ENCODE results near the gene BBS9.

BBS9 gene

GRCh38 chr7:33446551-33446950 is 317.2 kb downstream of the BBS9 start:
- Histone ChIP-seq H2BK12ac (ENCODE audit: low read length in 2 of 2) (no peak overlapping the region), H4K8ac (ENCODE audit: low read length) (no peak overlapping the region), H2BK15ac (ENCODE audit: low read depth, poor library complexity, severe bottlenecking) (no peak overlapping the region), H3K23ac (ENCODE audit: low read length in 2 of 2) (no peak overlapping the region), H3K27me3 (ENCODE audit: control insufficient read depth in 1 of 2, insufficient read depth in 1 of 2, low read length in 2 of 2) (no peaks in the 10 kb centered on the region), H2BK120ac (ENCODE audit: low read depth, low read length) (no peak overlapping the region), H3K9me3 (ENCODE audit: control insufficient read depth, low read length) (no peaks in the 10 kb centered on the region), H3K18ac (ENCODE audit: low read depth in 1 of 2, low read length in 2 of 2) (no peak overlapping the region), H2AK5ac (ENCODE audit: low read length, severe bottlenecking) (no peak overlapping the region), H3K4ac (ENCODE audit: low read depth in 1 of 2, low read length in 2 of 2) (no peak overlapping the region), H3K4me2 (ENCODE audit: low read length, poor library complexity, severe bottlenecking) (no peak overlapping the region), H3K4me3 (ENCODE audit: insufficient read depth in 1 of 2, low read depth in 1 of 2, low read length in 2 of 2) (no peak overlapping the region), H3K9ac (ENCODE audit: low read length) (no peak overlapping the region), H4K91ac (ENCODE audit: low read length) (no peak overlapping the region), H3K4me1 (ENCODE audit: control insufficient read depth, insufficient read depth, low read depth, low read length) (no peaks in the 10 kb centered on the region), H3K79me1 (replicated peaks; ENCODE audit: low read length, poor library complexity, severe bottlenecking) (no peaks in the 10 kb centered on the region), H2BK5ac (ENCODE audit: low read depth, low read length, poor library complexity, severe bottlenecking) (no peak overlapping the region), H3K27ac (ENCODE audit: low read length, poor library complexity, severe bottlenecking) (no peak overlapping the region), H2AFZ (ENCODE audit: low read depth, low read length) (no peak overlapping the region), H3K36me3 (ENCODE audit: control insufficient read depth in 1 of 2, insufficient read depth in 2 of 2, low read depth in 1 of 2, low read length in 2 of 2) (no peaks in the 10 kb centered on the region), H3K14ac (ENCODE audit: low read length in 2 of 2) (no peak overlapping the region)
- no peak for DNase-seq
- WGBS: 88% methylated on average over 3 of the region's 3 CpGs

- no peaks in the 10 kb centered on the region for H3K27me3 ChIP-seq (ENCODE audit: control insufficient read depth in 1 of 2, insufficient read depth in 1 of 2, low read length in 2 of 2)
- H2BK15ac ChIP-seq (ENCODE audit: low read depth, poor library complexity, severe bottlenecking): no peak overlapping the region
- no peak overlapping the region for H3K4me2 ChIP-seq (ENCODE audit: low read length, poor library complexity, severe bottlenecking)
- H3K18ac ChIP-seq (ENCODE audit: low read depth in 1 of 2, low read length in 2 of 2): peak overlapping the region in 1 of 2 experiments; percentile 6
- no peak overlapping the region for H2BK12ac ChIP-seq (ENCODE audit: low read length in 2 of 2)
- no peaks in the 10 kb centered on the region for H3K79me1 ChIP-seq (replicated peaks; ENCODE audit: low read length, poor library complexity, severe bottlenecking)
- no peak for DNase-seq
- no peak overlapping the region for H4K8ac ChIP-seq (ENCODE audit: low read length)
- 91% methylated on average over 6 of the region's 6 CpGs for WGBS
- H3K4ac ChIP-seq (ENCODE audit: low read depth in 1 of 2, low read length in 2 of 2): no peak overlapping the region
- no peak overlapping the region for H3K27ac ChIP-seq (ENCODE audit: low read length, poor library complexity, severe bottlenecking)
- no peak overlapping the region for H3K23ac ChIP-seq (ENCODE audit: low read length in 2 of 2)
- H2AFZ ChIP-seq (ENCODE audit: low read depth, low read length): no peak overlapping the region
- H3K36me3 ChIP-seq (ENCODE audit: control insufficient read depth in 1 of 2, insufficient read depth in 2 of 2, low read depth in 1 of 2, low read length in 2 of 2): no peaks in the 10 kb centered on the region
- no peak overlapping the region for H2AK5ac ChIP-seq (ENCODE audit: low read length, severe bottlenecking)
- H4K91ac ChIP-seq (ENCODE audit: low read length): no peak overlapping the region
- no peak overlapping the region for H3K4me3 ChIP-seq (ENCODE audit: insufficient read depth in 1 of 2, low read depth in 1 of 2, low read length in 2 of 2)
- no peaks in the 10 kb centered on the region for H3K9me3 ChIP-seq (ENCODE audit: control insufficient read depth, low read length)
- H3K14ac ChIP-seq (ENCODE audit: low read length in 2 of 2): no peak overlapping the region
- H3K9ac ChIP-seq (ENCODE audit: low read length): no peak overlapping the region
- H2BK5ac ChIP-seq (ENCODE audit: low read depth, low read length, poor library complexity, severe bottlenecking): no peak overlapping the region
- H3K4me1 ChIP-seq (ENCODE audit: control insufficient read depth, insufficient read depth, low read depth, low read length): no peaks in the 10 kb centered on the region
- no peak overlapping the region for H2BK120ac ChIP-seq (ENCODE audit: low read depth, low read length)
These were observed 318.7 kb downstream of the BBS9 start for GRCh38 chr7:33448035-33448434.

- H3K9ac ChIP-seq (ENCODE audit: low read length): no peak overlapping the region
- no peaks in the 10 kb centered on the region for H3K27me3 ChIP-seq (ENCODE audit: control insufficient read depth in 1 of 2, insufficient read depth in 1 of 2, low read length in 2 of 2)
- H3K14ac ChIP-seq (ENCODE audit: low read length in 2 of 2): no peak overlapping the region
- H3K4ac ChIP-seq (ENCODE audit: low read depth in 1 of 2, low read length in 2 of 2): no peak overlapping the region
- H2AFZ ChIP-seq (ENCODE audit: low read depth, low read length): no peak overlapping the region
- WGBS: over 99% methylated on average over 5 of the region's 5 CpGs
- H2AK5ac ChIP-seq (ENCODE audit: low read length, severe bottlenecking): no peak overlapping the region
- no peak overlapping the region for H2BK12ac ChIP-seq (ENCODE audit: low read length in 2 of 2)
- no peak overlapping the region for H3K4me2 ChIP-seq (ENCODE audit: low read length, poor library complexity, severe bottlenecking)
- H3K27ac ChIP-seq (ENCODE audit: low read length, poor library complexity, severe bottlenecking): no peak overlapping the region
- no peaks in the 10 kb centered on the region for H3K36me3 ChIP-seq (ENCODE audit: control insufficient read depth in 1 of 2, insufficient read depth in 2 of 2, low read depth in 1 of 2, low read length in 2 of 2)
- H2BK120ac ChIP-seq (ENCODE audit: low read depth, low read length): no peak overlapping the region
- no peaks in the 10 kb centered on the region for H3K79me1 ChIP-seq (replicated peaks; ENCODE audit: low read length, poor library complexity, severe bottlenecking)
- no peak overlapping the region for H4K8ac ChIP-seq (ENCODE audit: low read length)
- no peak overlapping the region for H3K18ac ChIP-seq (ENCODE audit: low read depth in 1 of 2, low read length in 2 of 2)
- no peaks in the 10 kb centered on the region for H3K9me3 ChIP-seq (ENCODE audit: control insufficient read depth, low read length)
- no peak overlapping the region for H2BK15ac ChIP-seq (ENCODE audit: low read depth, poor library complexity, severe bottlenecking)
- no peak overlapping the region for H4K91ac ChIP-seq (ENCODE audit: low read length)
- H2BK5ac ChIP-seq (ENCODE audit: low read depth, low read length, poor library complexity, severe bottlenecking): no peak overlapping the region
- H3K4me1 ChIP-seq (ENCODE audit: control insufficient read depth, insufficient read depth, low read depth, low read length): no peaks in the 10 kb centered on the region
- no peak overlapping the region for H3K4me3 ChIP-seq (ENCODE audit: insufficient read depth in 1 of 2, low read depth in 1 of 2, low read length in 2 of 2)
- no peak for DNase-seq
- no peak overlapping the region for H3K23ac ChIP-seq (ENCODE audit: low read length in 2 of 2)
These were observed 320.5 kb downstream of the BBS9 start for GRCh38 chr7:33449847-33450246.

GRCh38 chr7:33452805-33453502 is 323.6 kb downstream of the BBS9 start:
- Histone ChIP-seq H3K23ac (ENCODE audit: low read length in 2 of 2) (no peak overlapping the region), H4K91ac (ENCODE audit: low read length) (no peak overlapping the region), H4K8ac (ENCODE audit: low read length) (peak overlapping the region; percentile 4), H2BK120ac (ENCODE audit: low read depth, low read length) (no peak overlapping the region), H3K4me1 (ENCODE audit: control insufficient read depth, insufficient read depth, low read depth, low read length) (no peaks in the 10 kb centered on the region), H3K27me3 (ENCODE audit: control insufficient read depth in 1 of 2, insufficient read depth in 1 of 2, low read length in 2 of 2) (no peaks in the 10 kb centered on the region), H2BK12ac (ENCODE audit: low read length in 2 of 2) (no peak overlapping the region), H3K79me1 (replicated peaks; ENCODE audit: low read length, poor library complexity, severe bottlenecking) (no peaks in the 10 kb centered on the region), H2AK5ac (ENCODE audit: low read length, severe bottlenecking) (no peak overlapping the region), H3K27ac (ENCODE audit: low read length, poor library complexity, severe bottlenecking) (no peak overlapping the region), H3K4me3 (ENCODE audit: insufficient read depth in 1 of 2, low read depth in 1 of 2, low read length in 2 of 2) (no peak overlapping the region), H3K4me2 (ENCODE audit: low read length, poor library complexity, severe bottlenecking) (no peak overlapping the region), H2BK15ac (ENCODE audit: low read depth, poor library complexity, severe bottlenecking) (no peak overlapping the region), H3K14ac (ENCODE audit: low read length in 2 of 2) (no peak overlapping the region), H3K4ac (ENCODE audit: low read depth in 1 of 2, low read length in 2 of 2) (no peak overlapping the region), H3K18ac (ENCODE audit: low read depth in 1 of 2, low read length in 2 of 2) (no peak overlapping the region), H2AFZ (ENCODE audit: low read depth, low read length) (no peak overlapping the region), H2BK5ac (ENCODE audit: low read depth, low read length, poor library complexity, severe bottlenecking) (no peak overlapping the region), H3K9ac (ENCODE audit: low read length) (no peak overlapping the region), H3K36me3 (ENCODE audit: control insufficient read depth in 1 of 2, insufficient read depth in 2 of 2, low read depth in 1 of 2, low read length in 2 of 2) (no peaks in the 10 kb centered on the region), H3K9me3 (ENCODE audit: control insufficient read depth, low read length) (no peaks in the 10 kb centered on the region)
- no CpG with 5 or more reads among the region's 1 CpG for WGBS
- DNase-seq: no peak
